A673 (cell line): ENCODE data around the gene MINDY3. TPM values are rescaled to one million over a fixed set of nuclear protein-coding genes. Genes with fewer than 3 reads are reported as not detected.

Experiments
- BruUV-seq: library from RNA; stranded (reverse); fragments of 400-500 nt; replicated peaks from 2 replicates; lab custom pipeline; 2021; lab: Mats Ljungman, UMichigan
- CTCF ChIA-PET: fragments of 300-600 bp; sonication (Branson Sonifier 250); formaldehyde crosslinking; loops from one replicate; lab custom pipeline; 2022; ENCODE audit warnings: antibody characterized with exemption; lab: Charles Lee
- POLR2A ChIA-PET: fragments of 300-600 bp; sonication (Branson Sonifier 250); formaldehyde crosslinking; loops from one replicate; lab custom pipeline; 2022; ENCODE audit warnings: antibody characterized with exemption; ENCODE audit not compliant: low non-redundant PET; lab: Charles Lee
- DNase-seq: peaks from one replicate; pipeline ENCODE4 v3.0.0-alpha.2; 2015; ENCODE audit warnings: low spot score
- H3K27ac ChIP-seq: fragments of 200-600 bp; sonication (generic); 2 replicates; pipeline ENCODE4 v1.5.1; 2016; ENCODE audit warnings: mixed run types, low read depth, mild to moderate bottlenecking, mixed read lengths, antibody characterized with exemption, low read length; ENCODE audit not compliant: poor library complexity, severe bottlenecking
- H3K27me3 ChIP-seq: fragments of 200-600 bp; sonication (generic); replicated peaks from 2 replicates; pipeline ENCODE4 v1.6.1; 2017; ENCODE audit warnings: mixed run types, low read depth, mild to moderate bottlenecking, mixed read lengths, antibody characterized with exemption, low read length; ENCODE audit not compliant: insufficient read depth, poor library complexity
- H3K36me3 ChIP-seq: fragments of 200-600 bp; sonication (generic); 2 replicates; pipeline ENCODE4 v1.6.1; 2016; ENCODE audit warnings: mixed run types, mild to moderate bottlenecking, mixed read lengths, antibody characterized with exemption, low read length; ENCODE audit not compliant: insufficient read depth, poor library complexity, severe bottlenecking
- H3K4me1 ChIP-seq: fragments of 200-600 bp; sonication (generic); 2 replicates; pipeline ENCODE4 v1.6.1; 2017; ENCODE audit warnings: mixed run types, mild to moderate bottlenecking, mixed read lengths, antibody characterized with exemption, low read length; ENCODE audit not compliant: insufficient read depth, poor library complexity, severe bottlenecking
- H3K4me3 ChIP-seq: fragments of 200-600 bp; sonication (generic); 2 replicates; pipeline ENCODE4 v1.5.1; 2016; ENCODE audit warnings: low read depth, mixed run types, mild to moderate bottlenecking, mixed read lengths, low read length; ENCODE audit not compliant: poor library complexity, severe bottlenecking
- H3K9me3 ChIP-seq: fragments of 200-600 bp; sonication (generic); 2 replicates; pipeline ENCODE4 v1.6.1; 2016; ENCODE audit warnings: mixed run types, low read depth, mild to moderate bottlenecking, mixed read lengths, antibody characterized with exemption, low read length; ENCODE audit not compliant: poor library complexity, severe bottlenecking
- EZH2 ChIP-seq: fragments of 200-600 bp; sonication (generic); IDR thresholded peaks from 2 replicates; pipeline ENCODE4 v1.6.1; 2017; ENCODE audit warnings: borderline replicate concordance, low read depth, mild to moderate bottlenecking, mixed read lengths, antibody characterized with exemption, low read length; ENCODE audit not compliant: poor library complexity, severe bottlenecking
- intact Hi-C: fragments of 100-400 bp; cut with micrococcal nuclease; formaldehyde crosslinking; loops from one replicate; pipeline ENCODE4 v1.10.0; 2022; ENCODE audit not compliant: unreplicated experiment
- total RNA-seq: library from RNA; stranded (reverse); gene quantifications from 2 replicates; pipeline ENCODE4 v1.2.3, GENCODE V29; 2021
- TF ChIP-seq, protein P1 (sequence below): fragments of 300-800, 200-600 bp; sonication (generic); conservative IDR thresholded peaks from 2 replicates; pipeline ENCODE4 v1.5.1; 2017; ENCODE audit warnings: low read depth, mild to moderate bottlenecking, antibody characterized with exemption, low read length, moderate library complexity, mixed read lengths

MINDY3 gene
- total RNA-seq, 1 experiment from 2014 or later = 14.6 TPM

DNA sequence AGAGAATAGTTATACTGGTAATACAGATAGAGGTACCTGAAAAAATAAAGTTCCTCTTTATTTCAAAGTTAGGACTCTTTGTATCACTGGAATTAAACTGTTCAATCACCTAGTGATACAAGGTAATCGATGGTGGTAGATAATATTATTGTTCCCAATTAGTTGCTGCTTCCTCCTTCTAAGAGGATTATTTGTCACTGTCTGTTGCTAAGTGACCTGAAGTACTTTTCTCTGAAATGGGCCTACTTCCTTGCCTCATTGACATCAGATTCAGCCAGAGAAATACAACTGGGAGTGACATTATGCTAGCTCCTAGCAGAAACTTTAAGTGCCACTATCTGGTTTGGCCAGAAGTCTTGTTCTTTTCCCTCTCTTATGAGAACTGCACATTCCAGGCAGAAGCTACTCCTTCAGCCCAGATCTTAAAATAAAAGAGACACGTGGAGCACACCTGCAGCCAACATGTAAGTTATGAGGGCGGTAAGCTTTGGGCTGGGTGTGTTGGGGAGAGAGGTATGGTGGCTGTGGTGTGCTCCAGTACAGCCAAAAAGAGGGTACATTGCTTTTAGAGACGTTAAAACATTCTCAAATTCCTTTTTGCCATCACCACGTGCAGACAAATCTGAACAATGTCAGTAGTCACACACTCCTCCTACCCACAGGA is 54.8 kb downstream of the MINDY3 start:
- CTCF ChIA-PET = no interaction called here
- POLR2A ChIA-PET = no interaction called here

DNA sequence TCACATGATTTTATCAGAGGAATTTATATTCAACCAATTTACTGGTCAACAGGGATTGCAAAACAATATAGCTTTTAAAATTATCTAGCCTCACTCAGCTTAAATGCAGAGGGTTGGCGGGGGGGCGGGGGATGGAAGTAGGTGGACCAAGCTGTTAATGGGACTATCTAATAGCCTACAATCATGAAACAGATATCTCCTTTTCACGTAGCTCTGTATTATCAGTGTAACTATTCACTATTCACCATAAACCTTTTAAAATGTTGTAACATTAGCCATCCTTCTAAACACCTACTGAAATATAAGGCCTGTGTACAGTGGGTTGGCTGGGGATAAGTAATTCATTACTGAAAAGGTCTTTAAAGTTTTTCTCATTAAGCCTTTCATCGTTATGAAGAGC is 56.2 kb downstream of the MINDY3 start:
- POLR2A ChIA-PET = no interaction called here
- intact Hi-C loops = no loop called here
- no peak for TF ChIP-seq EZH2

More for the DNA sequence above, 54.8 kb downstream of the MINDY3 start:
- no TSS peak for BruUV-seq
- Histone ChIP-seq H3K27me3 (no peaks in the 10 kb centered on the region), H3K4me3 (no peak overlapping the region), H3K27ac (no peak overlapping the region), H3K36me3 (no peaks in the 10 kb centered on the region), H3K9me3 (no peaks in the 10 kb centered on the region), H3K4me1 (no peaks in the 10 kb centered on the region)
- DNase-seq = no peak
- intact Hi-C loops = no loop called here
- no peak for TF ChIP-seq EZH2
- TF ChIP-seq, protein P1, sequence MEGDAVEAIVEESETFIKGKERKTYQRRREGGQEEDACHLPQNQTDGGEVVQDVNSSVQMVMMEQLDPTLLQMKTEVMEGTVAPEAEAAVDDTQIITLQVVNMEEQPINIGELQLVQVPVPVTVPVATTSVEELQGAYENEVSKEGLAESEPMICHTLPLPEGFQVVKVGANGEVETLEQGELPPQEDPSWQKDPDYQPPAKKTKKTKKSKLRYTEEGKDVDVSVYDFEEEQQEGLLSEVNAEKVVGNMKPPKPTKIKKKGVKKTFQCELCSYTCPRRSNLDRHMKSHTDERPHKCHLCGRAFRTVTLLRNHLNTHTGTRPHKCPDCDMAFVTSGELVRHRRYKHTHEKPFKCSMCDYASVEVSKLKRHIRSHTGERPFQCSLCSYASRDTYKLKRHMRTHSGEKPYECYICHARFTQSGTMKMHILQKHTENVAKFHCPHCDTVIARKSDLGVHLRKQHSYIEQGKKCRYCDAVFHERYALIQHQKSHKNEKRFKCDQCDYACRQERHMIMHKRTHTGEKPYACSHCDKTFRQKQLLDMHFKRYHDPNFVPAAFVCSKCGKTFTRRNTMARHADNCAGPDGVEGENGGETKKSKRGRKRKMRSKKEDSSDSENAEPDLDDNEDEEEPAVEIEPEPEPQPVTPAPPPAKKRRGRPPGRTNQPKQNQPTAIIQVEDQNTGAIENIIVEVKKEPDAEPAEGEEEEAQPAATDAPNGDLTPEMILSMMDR = no peak

DNA sequence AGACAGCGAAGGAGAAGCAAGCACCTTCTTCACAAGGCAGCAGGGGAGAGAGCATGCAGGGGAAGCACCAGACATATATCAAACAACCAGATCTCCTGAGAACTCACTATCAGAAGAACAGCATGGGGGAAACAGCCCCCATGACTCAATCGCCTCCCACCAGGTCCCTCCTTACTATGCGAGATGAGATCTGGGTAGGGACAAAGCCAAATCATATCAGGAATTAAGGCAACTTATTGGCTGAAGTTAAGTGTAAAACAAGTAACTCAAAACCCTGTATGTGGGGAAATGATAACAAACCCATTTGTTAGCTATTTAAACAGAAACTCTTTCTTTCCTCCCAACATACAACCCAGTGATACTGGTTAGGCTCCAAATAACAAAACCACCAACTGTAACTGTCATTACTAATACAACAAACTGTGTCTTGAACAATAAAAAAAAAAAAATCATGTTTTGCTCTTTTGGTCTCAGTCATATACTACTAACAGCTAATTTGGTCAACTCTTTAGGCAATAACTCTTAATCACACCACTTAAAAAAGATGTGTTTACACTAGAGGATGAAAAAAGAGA is 57.8 kb downstream of the MINDY3 start:
- Histone ChIP-seq H3K27ac (no peak overlapping the region), H3K9me3 (no peaks in the 10 kb centered on the region), H3K36me3 (no peaks in the 10 kb centered on the region), H3K4me3 (no peak overlapping the region), H3K4me1 (no peaks in the 10 kb centered on the region), H3K27me3 (no peaks in the 10 kb centered on the region)
- peak; percentile 10 for DNase-seq
- no TSS peak for BruUV-seq
- POLR2A ChIA-PET = no interaction called here
- no peak for TF ChIP-seq EZH2
- TF ChIP-seq, protein P1 = no peak
- intact Hi-C loops = no loop called here
- CTCF ChIA-PET = no interaction called here

More for the DNA sequence above, 56.2 kb downstream of the MINDY3 start:
- H3K4me3 ChIP-seq = no peak overlapping the region
- no peaks in the 10 kb centered on the region for H3K4me1 ChIP-seq
- no peaks in the 10 kb centered on the region for H3K27me3 ChIP-seq
- BruUV-seq = no TSS peak
- DNase-seq = no peak
- CTCF ChIA-PET = no interaction called here
- H3K27ac ChIP-seq = no peak overlapping the region
- no peaks in the 10 kb centered on the region for H3K36me3 ChIP-seq
- H3K9me3 ChIP-seq = no peaks in the 10 kb centered on the region

DNA sequence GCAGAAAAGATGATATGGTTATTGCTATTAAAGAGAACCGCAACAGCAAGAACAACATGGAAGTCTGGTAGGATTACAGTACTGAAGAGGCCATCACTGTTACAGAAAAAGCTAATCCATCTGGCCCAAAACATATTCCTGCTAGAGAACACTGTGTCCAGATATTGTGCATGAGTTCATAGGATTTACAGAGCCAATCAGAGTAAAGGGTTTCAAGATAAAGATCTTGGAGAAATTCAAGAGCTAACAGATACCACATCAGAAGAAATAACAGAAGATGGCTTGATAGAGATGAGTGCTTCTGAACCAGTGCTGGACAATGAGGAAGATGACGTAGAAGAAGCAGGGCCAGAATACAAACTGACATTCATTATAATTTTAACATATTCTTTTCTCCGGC is 58.7 kb downstream of the MINDY3 start:
- TF ChIP-seq EZH2 = no peak
- TF ChIP-seq, protein P1 = no peak
- Histone ChIP-seq H3K9me3 (no peaks in the 10 kb centered on the region), H3K4me1 (no peaks in the 10 kb centered on the region), H3K4me3 (no peak overlapping the region), H3K27ac (no peak overlapping the region), H3K27me3 (no peaks in the 10 kb centered on the region), H3K36me3 (no peaks in the 10 kb centered on the region)
- BruUV-seq = no TSS peak
- no peak for DNase-seq
- intact Hi-C loops = no loop called here
- POLR2A ChIA-PET = no interaction called here
- CTCF ChIA-PET = no interaction called here
